Measurements from ENCODE around the gene ATP10A. TPM values are rescaled to one million over a fixed set of nuclear protein-coding genes. Genes with fewer than 3 reads are reported as not detected.

The ATP10A gene
- total and polyA plus RNA-seq, 2 experiments from 2014 or later, result not detected

- no peak overlapping the region for H3K27ac ChIP-seq
Observed at GRCh38 chr15:25691544-25692430, 171.3 kb downstream of the ATP10A start.

GRCh38 chr15:25690673-25691543, 172.2 kb downstream of the ATP10A start:
- peaks cover 6% of the 10 kb centered on the region for H3K27me3 ChIP-seq
- H3K27ac ChIP-seq, result no peak overlapping the region
- no peak for TF ChIP-seq CTCF (IDR thresholded peaks at IDR 0.05; ENCODE audit: low read depth, low read length)
- no peaks in the 10 kb centered on the region for H3K9me3 ChIP-seq (ENCODE audit: low read depth)
- H3K4me3 ChIP-seq, result no peak overlapping the region
- H3K36me3 ChIP-seq, result no peaks in the 10 kb centered on the region
- H3K4me1 ChIP-seq (ENCODE audit: low read depth), result no peaks in the 10 kb centered on the region
- peak in 1 of 2 donors; percentile 54 for DNase-seq (ENCODE audit: low read depth in 1 of 2, low spot score in 1 of 2)

More at GRCh38 chr15:25691544-25692430, 171.3 kb downstream of the ATP10A start:
- Histone ChIP-seq H3K9me3 (ENCODE audit: low read depth) (no peaks in the 10 kb centered on the region), H3K4me3 (no peak overlapping the region), H3K27me3 (peaks cover 6% of the 10 kb centered on the region), H3K36me3 (no peaks in the 10 kb centered on the region), H3K4me1 (ENCODE audit: low read depth) (peaks cover 3% of the 10 kb centered on the region)
- TF ChIP-seq CTCF (IDR thresholded peaks at IDR 0.05; ENCODE audit: low read depth, low read length), result peak; percentile 41
- DNase-seq (ENCODE audit: low read depth in 1 of 2, low spot score in 1 of 2), result peak; percentile 43 to 55

GRCh38 chr15:25689592-25689991, 173.5 kb downstream of the ATP10A start:
- Histone ChIP-seq H3K4me1 (ENCODE audit: low read depth) (no peaks in the 10 kb centered on the region), H3K4me3 (no peak overlapping the region), H3K27ac (no peak overlapping the region), H3K36me3 (no peaks in the 10 kb centered on the region), H3K9me3 (ENCODE audit: low read depth) (no peaks in the 10 kb centered on the region), H3K27me3 (peaks cover 6% of the 10 kb centered on the region)
- peak in 1 of 2 donors; percentile 42 for DNase-seq (ENCODE audit: low read depth in 1 of 2, low spot score in 1 of 2)
- TF ChIP-seq CTCF (IDR thresholded peaks at IDR 0.05; ENCODE audit: low read depth, low read length), result no peak

GRCh38 chr15:25688166-25688565, 175.0 kb downstream of the ATP10A start:
- no peak overlapping the region for H3K27ac ChIP-seq
- H3K4me3 ChIP-seq, result no peak overlapping the region
- H3K9me3 ChIP-seq (ENCODE audit: low read depth), result no peaks in the 10 kb centered on the region
- peaks cover 6% of the 10 kb centered on the region for H3K27me3 ChIP-seq
- no peak for DNase-seq (ENCODE audit: low read depth in 1 of 2, low spot score in 1 of 2)
- H3K4me1 ChIP-seq (ENCODE audit: low read depth), result no peaks in the 10 kb centered on the region
- no peaks in the 10 kb centered on the region for H3K36me3 ChIP-seq
- TF ChIP-seq CTCF (IDR thresholded peaks at IDR 0.05; ENCODE audit: low read depth, low read length), result no peak

- Histone ChIP-seq H3K4me3 (no peak overlapping the region), H3K27me3 (peaks cover 6% of the 10 kb centered on the region), H3K36me3 (no peaks in the 10 kb centered on the region), H3K4me1 (ENCODE audit: low read depth) (no peaks in the 10 kb centered on the region), H3K27ac (no peak overlapping the region), H3K9me3 (ENCODE audit: low read depth) (no peaks in the 10 kb centered on the region)
- no peak for TF ChIP-seq CTCF (IDR thresholded peaks at IDR 0.05; ENCODE audit: low read depth, low read length)
- DNase-seq (ENCODE audit: low read depth in 1 of 2, low spot score in 1 of 2), result no peak
Observed at GRCh38 chr15:25687689-25688088, 175.4 kb downstream of the ATP10A start.
